ENCODE results near the gene DUSP2. TPM values are rescaled to one million over a fixed set of nuclear protein-coding genes. Genes with fewer than 3 reads are reported as not detected.
A peak's percentile ranks its signal among the peaks of the same experiment; 100 is the strongest.

DUSP2 gene
- total RNA-seq (0.89 and 3.0 TPM in 2 replicates), polyA plus RNA-seq (1.0 and 2.2 TPM in 2 replicates)

GRCh38 chr2:96145036-96145847 lies at the start of gene DUSP2:
Gene DUSP2, minus strand, starts transcription at chr2:96145440. Its CDS starts 86 bp downstream, at chr2:96145354.
- no peak within 1 kb of the TSS for H3K27ac ChIP-seq
- no peaks in the 10 kb centered on the region for H3K9me3 ChIP-seq (ENCODE audit: low read depth)
- peaks cover 14% of the 10 kb centered on the region for H3K4me1 ChIP-seq (ENCODE audit: low read depth)
- TF ChIP-seq CTCF (IDR thresholded peaks at IDR 0.05; ENCODE audit: low read depth, low read length), result peak; percentile 5
- peaks cover 21% of the 10 kb centered on the region for H3K27me3 ChIP-seq
- H3K36me3 ChIP-seq, result no peaks in the 10 kb centered on the region
- peak within 1 kb of the TSS; percentile 32 for H3K4me3 ChIP-seq
- DNase-seq (ENCODE audit: low read depth in 1 of 2, low spot score in 1 of 2), result peak; percentile 67 to 79

GRCh38 chr2:96191937-96192670 lies 46.9 kb upstream of the DUSP2 start:
- peaks cover 42% of the 10 kb centered on the region for H3K36me3 ChIP-seq
- no peak for DNase-seq (ENCODE audit: low read depth in 1 of 2, low spot score in 1 of 2)
- no peaks in the 10 kb centered on the region for H3K27me3 ChIP-seq
- H3K4me1 ChIP-seq (ENCODE audit: low read depth), result peaks cover 9% of the 10 kb centered on the region
- no peak overlapping the region for H3K4me3 ChIP-seq
- H3K27ac ChIP-seq, result no peak overlapping the region
- TF ChIP-seq CTCF (IDR thresholded peaks at IDR 0.05; ENCODE audit: low read depth, low read length), result no peak
- no peaks in the 10 kb centered on the region for H3K9me3 ChIP-seq (ENCODE audit: low read depth)

GRCh38 chr2:96188821-96189526 lies 43.7 kb upstream of the DUSP2 start:
- peaks cover 23% of the 10 kb centered on the region for H3K4me1 ChIP-seq (ENCODE audit: low read depth)
- no peak overlapping the region for H3K4me3 ChIP-seq
- H3K9me3 ChIP-seq (ENCODE audit: low read depth), result no peaks in the 10 kb centered on the region
- H3K27ac ChIP-seq, result no peak overlapping the region
- no peak for TF ChIP-seq CTCF (IDR thresholded peaks at IDR 0.05; ENCODE audit: low read depth, low read length)
- H3K36me3 ChIP-seq, result peaks cover 55% of the 10 kb centered on the region
- no peaks in the 10 kb centered on the region for H3K27me3 ChIP-seq
- DNase-seq (ENCODE audit: low read depth in 1 of 2, low spot score in 1 of 2), result no peak

- no peaks in the 10 kb centered on the region for H3K9me3 ChIP-seq (ENCODE audit: low read depth)
- H3K4me1 ChIP-seq (ENCODE audit: low read depth), result peaks cover 23% of the 10 kb centered on the region
- H3K4me3 ChIP-seq, result no peak overlapping the region
- peaks cover 31% of the 10 kb centered on the region for H3K36me3 ChIP-seq
- no peak for TF ChIP-seq CTCF (IDR thresholded peaks at IDR 0.05; ENCODE audit: low read depth, low read length)
- H3K27ac ChIP-seq, result peak overlapping the region; percentile 81
- DNase-seq (ENCODE audit: low read depth in 1 of 2, low spot score in 1 of 2), result no peak
- no peaks in the 10 kb centered on the region for H3K27me3 ChIP-seq
Measured at GRCh38 chr2:96186562-96186961, 41.3 kb upstream of the DUSP2 start.

- no peaks in the 10 kb centered on the region for H3K27me3 ChIP-seq
- peaks cover 23% of the 10 kb centered on the region for H3K4me1 ChIP-seq (ENCODE audit: low read depth)
- DNase-seq (ENCODE audit: low read depth in 1 of 2, low spot score in 1 of 2), result no peak
- H3K4me3 ChIP-seq, result no peak overlapping the region
- no peak overlapping the region for H3K27ac ChIP-seq
- no peaks in the 10 kb centered on the region for H3K9me3 ChIP-seq (ENCODE audit: low read depth)
- H3K36me3 ChIP-seq, result peaks cover 21% of the 10 kb centered on the region
- TF ChIP-seq CTCF (IDR thresholded peaks at IDR 0.05; ENCODE audit: low read depth, low read length), result no peak
Measured at GRCh38 chr2:96185516-96185915, 40.3 kb upstream of the DUSP2 start.
